HEK293 (cell line): ENCODE results near the gene POU2AF3.

ENCODE experiments used
- CTCF ChIA-PET: fragments of 350-600 bp; formaldehyde crosslinking; extraction: SDS; loops from one replicate; lab custom pipeline; 2021; ENCODE audit warnings: antibody characterized with exemption; lab: Yijun Ruan, JAX
- POLR2A ChIA-PET: fragments of 300-600 bp; formaldehyde crosslinking; extraction: SDS; loops from one replicate; lab custom pipeline; 2020; ENCODE audit warnings: antibody characterized with exemption, inconsistent platforms; lab: Yijun Ruan, JAX
- H3K27ac ChIP-seq: fragments of 200-500 bp; sonication (Bioruptor generic); 2 replicates; pipeline ENCODE4 v1.5.1; 2014; ENCODE audit warnings: low read depth, low read length, control low read depth, inconsistent platforms; ENCODE audit errors: extremely low read depth
- H3K36me3 ChIP-seq, 2 experiments: fragments of 200-500 bp in 1 of 2; sonication (Bioruptor generic) in 1 of 2; 1 replicate in 1 of 2; 2 replicates in 1 of 2; pipeline ENCODE4 v1.5.1; 2014 to 2017; ENCODE audit warnings: inconsistent platforms in 2 of 2, low read length in 2 of 2; ENCODE audit not compliant: control insufficient read depth in 2 of 2, insufficient read depth in 1 of 2
- H3K4me1 ChIP-seq: fragments of 200-500 bp; sonication (Bioruptor generic); 2 replicates; pipeline ENCODE4 v1.5.1; 2014; ENCODE audit warnings: mild to moderate bottlenecking, low read length, inconsistent platforms; ENCODE audit not compliant: control insufficient read depth, insufficient read depth
- H3K4me3 ChIP-seq: 2 replicates; pipeline ENCODE4 v1.5.1; 2011; ENCODE audit warnings: low read depth, mild to moderate bottlenecking, control low read depth, low read length, moderate library complexity
- H3K9me3 ChIP-seq: fragments of 200-500 bp; sonication (Bioruptor generic); 2 replicates; pipeline ENCODE4 v1.5.1; 2014; ENCODE audit warnings: low read depth, low read length, inconsistent platforms; ENCODE audit not compliant: control insufficient read depth, insufficient read depth
- BCL11B ChIP-seq: fragments of 450-650 bp; formaldehyde crosslinking; IDR thresholded peaks from 2 replicates; pipeline ENCODE4 v1.5.1; 2016; ENCODE audit warnings: low read depth, missing biosample characterization, missing genetic modification characterization
- MEIS1 ChIP-seq: sonication (generic); formaldehyde crosslinking; IDR thresholded peaks from 2 replicates; pipeline ENCODE4 v1.8.1; 2022; ENCODE audit warnings: missing genetic modification reagents, mild to moderate bottlenecking, borderline replicate concordance
- OVOL3 ChIP-seq: fragments of 450-650 bp; formaldehyde crosslinking; IDR thresholded peaks from 2 replicates; pipeline ENCODE4 v1.5.1; 2016; ENCODE audit warnings: missing biosample characterization, missing genetic modification characterization
- PRDM10 ChIP-seq: fragments of 450-650 bp; formaldehyde crosslinking; IDR thresholded peaks from 2 replicates; pipeline ENCODE4 v1.5.1; 2016; ENCODE audit warnings: missing biosample characterization, missing genetic modification characterization
- SCRT2 ChIP-seq: fragments of 450-650 bp; formaldehyde crosslinking; IDR thresholded peaks from 2 replicates; pipeline ENCODE4 v1.5.1; 2016; ENCODE audit warnings: missing biosample characterization, missing genetic modification characterization
- ZBTB20 ChIP-seq: fragments of 450-650 bp; formaldehyde crosslinking; IDR thresholded peaks from 2 replicates; pipeline ENCODE4 v1.5.1; 2016; ENCODE audit warnings: missing biosample characterization, missing genetic modification characterization
- ZBTB26 ChIP-seq: fragments of 450-650 bp; formaldehyde crosslinking; optimal IDR thresholded peaks from 2 replicates; pipeline ENCODE3; 2016; ENCODE audit warnings: missing biosample characterization, mild to moderate bottlenecking, missing genetic modification characterization
- ZEB2 ChIP-seq: fragments of 450-650 bp; formaldehyde crosslinking; IDR thresholded peaks from 2 replicates; pipeline ENCODE4 v1.5.1; 2016; ENCODE audit warnings: missing biosample characterization, missing genetic modification characterization
- ZFP69B ChIP-seq: fragments of 450-650 bp; formaldehyde crosslinking; IDR thresholded peaks from 2 replicates; pipeline ENCODE4 v1.5.1; 2016; ENCODE audit warnings: missing biosample characterization, missing genetic modification characterization
- ZNF2 ChIP-seq: fragments of 450-650 bp; formaldehyde crosslinking; IDR thresholded peaks from 2 replicates; pipeline ENCODE4 v1.5.1; 2016; ENCODE audit warnings: missing biosample characterization, missing genetic modification characterization
- ZNF221 ChIP-seq: fragments of 450-650 bp; formaldehyde crosslinking; IDR thresholded peaks from 2 replicates; pipeline ENCODE4 v1.5.1; 2017; ENCODE audit warnings: missing biosample characterization, missing genetic modification characterization, borderline replicate concordance
- ZNF239 ChIP-seq: fragments of 450-650 bp; formaldehyde crosslinking; IDR thresholded peaks from 2 replicates; pipeline ENCODE4 v1.5.1; 2016; ENCODE audit warnings: missing biosample characterization, missing genetic modification characterization
- ZNF266 ChIP-seq: fragments of 450-650 bp; formaldehyde crosslinking; IDR thresholded peaks from 2 replicates; pipeline ENCODE4 v1.5.1; 2016; ENCODE audit warnings: missing biosample characterization, missing genetic modification characterization, low read depth
- ZNF354C ChIP-seq: fragments of 450-650 bp; formaldehyde crosslinking; IDR thresholded peaks from 2 replicates; pipeline ENCODE4 v1.5.1; 2016; ENCODE audit warnings: missing biosample characterization, missing genetic modification characterization, low read depth, borderline replicate concordance
- ZNF398 ChIP-seq: fragments of 450-650 bp; formaldehyde crosslinking; IDR thresholded peaks from 2 replicates; pipeline ENCODE4 v1.5.1; 2017; ENCODE audit warnings: missing biosample characterization, missing genetic modification characterization
- ZNF571 ChIP-seq: fragments of 450-650 bp; formaldehyde crosslinking; IDR thresholded peaks from 2 replicates; pipeline ENCODE4 v1.5.0; 2017; ENCODE audit warnings: missing biosample characterization, missing genetic modification characterization
- ZNF600 ChIP-seq: fragments of 450-650 bp; formaldehyde crosslinking; IDR thresholded peaks from 2 replicates; pipeline ENCODE4 v1.5.1; 2016; ENCODE audit warnings: missing biosample characterization, missing genetic modification characterization
- ZNF626 ChIP-seq: fragments of 450-650 bp; sonication (Bioruptor Pico); formaldehyde crosslinking; IDR thresholded peaks from 2 replicates; pipeline ENCODE4 v1.5.1; 2018; ENCODE audit warnings: missing biosample characterization, missing genetic modification characterization, inconsistent platforms
- ZNF670 ChIP-seq: fragments of 450-650 bp; formaldehyde crosslinking; IDR thresholded peaks from 2 replicates; pipeline ENCODE4 v1.5.1; 2016; ENCODE audit warnings: missing biosample characterization, missing genetic modification characterization, low read depth
- TF ChIP-seq, protein P1 (sequence below): fragments of 450-650 bp; formaldehyde crosslinking; IDR thresholded peaks from 2 replicates; pipeline ENCODE4 v1.5.1; 2016; ENCODE audit warnings: missing biosample characterization, missing genetic modification characterization
- TF ChIP-seq, protein P2 (sequence below): fragments of 450-650 bp; formaldehyde crosslinking; conservative IDR thresholded peaks from 2 replicates; pipeline ENCODE4 v1.5.1; 2016; ENCODE audit warnings: low read depth, missing biosample characterization, missing genetic modification characterization

Gene POU2AF3

DNA sequence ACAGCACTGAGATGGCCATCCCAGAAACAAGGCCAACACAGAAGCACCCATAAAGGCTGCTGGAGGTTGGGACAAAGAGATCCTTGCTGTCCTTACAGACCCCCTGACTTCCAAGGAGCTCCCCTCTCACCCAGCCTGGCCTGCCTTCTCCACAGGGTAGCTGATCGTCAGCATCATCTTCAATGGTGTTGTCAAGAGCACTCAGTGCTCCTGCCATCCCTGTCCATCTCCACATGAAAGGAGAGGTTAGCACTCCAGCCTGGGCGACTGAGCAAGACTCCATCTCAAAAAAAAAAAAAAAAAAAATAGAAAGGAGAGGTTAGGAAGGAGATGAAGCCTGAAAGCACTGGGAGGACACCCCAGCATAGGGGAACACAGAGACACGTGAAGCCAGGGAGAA lies 2.1 kb upstream of the POU2AF3 start (continued):
- TF ChIP-seq, protein P1, sequence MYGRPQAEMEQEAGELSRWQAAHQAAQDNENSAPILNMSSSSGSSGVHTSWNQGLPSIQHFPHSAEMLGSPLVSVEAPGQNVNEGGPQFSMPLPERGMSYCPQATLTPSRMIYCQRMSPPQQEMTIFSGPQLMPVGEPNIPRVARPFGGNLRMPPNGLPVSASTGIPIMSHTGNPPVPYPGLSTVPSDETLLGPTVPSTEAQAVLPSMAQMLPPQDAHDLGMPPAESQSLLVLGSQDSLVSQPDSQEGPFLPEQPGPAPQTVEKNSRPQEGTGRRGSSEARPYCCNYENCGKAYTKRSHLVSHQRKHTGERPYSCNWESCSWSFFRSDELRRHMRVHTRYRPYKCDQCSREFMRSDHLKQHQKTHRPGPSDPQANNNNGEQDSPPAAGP, result no peak
- TF ChIP-seq ZNF670 (tag by site-specific recombination) (no peak), MEIS1 (CRISPR knock-in tag) (no peak), ZBTB26 (no peak)

DNA sequence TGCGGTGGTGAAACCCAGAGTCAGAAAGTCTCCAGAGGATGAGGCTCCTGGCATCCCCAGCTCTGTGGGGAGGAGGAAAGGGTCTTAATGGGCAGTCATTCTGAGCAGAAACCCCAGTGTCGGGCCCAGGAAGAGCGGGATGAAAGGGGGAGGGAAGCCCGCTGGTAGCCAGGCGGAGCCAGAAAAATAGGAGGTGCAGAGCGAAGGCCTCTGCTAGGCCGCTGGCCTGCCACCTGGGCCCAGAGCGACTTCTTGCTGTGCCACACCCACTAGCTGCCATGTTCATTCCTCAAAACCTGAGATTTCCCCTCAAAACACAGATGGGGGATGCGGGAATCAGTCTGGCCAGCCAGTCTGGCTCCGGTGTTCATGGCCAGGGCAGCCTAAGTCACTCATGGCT lies 650 bp upstream of the POU2AF3 start:
- TF ChIP-seq PRDM10 (tag by site-specific recombination), result no peak
- no peak for TF ChIP-seq ZNF626 (tag by site-specific recombination)
- no peak for TF ChIP-seq ZNF571 (tag by site-specific recombination)
- TF ChIP-seq SCRT2, result no peak
- TF ChIP-seq ZNF266, result no peak
- TF ChIP-seq ZNF239, result no peak
- no peak for TF ChIP-seq ZFP69B
- TF ChIP-seq ZNF600 (tag by site-specific recombination), result no peak
- no peak for TF ChIP-seq ZEB2 (tag by site-specific recombination)
- no peaks in the 10 kb centered on the region for H3K4me1 ChIP-seq
- H3K4me3 ChIP-seq, result no peak overlapping the region
- CTCF ChIA-PET, result interaction anchor here (4.9 kb wide), 1 partner anchor 15 kb away, joined by 19 read pairs; no protein-coding TSS in a partner anchor
- POLR2A ChIA-PET, result no interaction called here
- H3K27ac ChIP-seq, result no peak overlapping the region
- H3K9me3 ChIP-seq, result no peaks in the 10 kb centered on the region
- no peaks in the 10 kb centered on the region for H3K36me3 ChIP-seq

DNA sequence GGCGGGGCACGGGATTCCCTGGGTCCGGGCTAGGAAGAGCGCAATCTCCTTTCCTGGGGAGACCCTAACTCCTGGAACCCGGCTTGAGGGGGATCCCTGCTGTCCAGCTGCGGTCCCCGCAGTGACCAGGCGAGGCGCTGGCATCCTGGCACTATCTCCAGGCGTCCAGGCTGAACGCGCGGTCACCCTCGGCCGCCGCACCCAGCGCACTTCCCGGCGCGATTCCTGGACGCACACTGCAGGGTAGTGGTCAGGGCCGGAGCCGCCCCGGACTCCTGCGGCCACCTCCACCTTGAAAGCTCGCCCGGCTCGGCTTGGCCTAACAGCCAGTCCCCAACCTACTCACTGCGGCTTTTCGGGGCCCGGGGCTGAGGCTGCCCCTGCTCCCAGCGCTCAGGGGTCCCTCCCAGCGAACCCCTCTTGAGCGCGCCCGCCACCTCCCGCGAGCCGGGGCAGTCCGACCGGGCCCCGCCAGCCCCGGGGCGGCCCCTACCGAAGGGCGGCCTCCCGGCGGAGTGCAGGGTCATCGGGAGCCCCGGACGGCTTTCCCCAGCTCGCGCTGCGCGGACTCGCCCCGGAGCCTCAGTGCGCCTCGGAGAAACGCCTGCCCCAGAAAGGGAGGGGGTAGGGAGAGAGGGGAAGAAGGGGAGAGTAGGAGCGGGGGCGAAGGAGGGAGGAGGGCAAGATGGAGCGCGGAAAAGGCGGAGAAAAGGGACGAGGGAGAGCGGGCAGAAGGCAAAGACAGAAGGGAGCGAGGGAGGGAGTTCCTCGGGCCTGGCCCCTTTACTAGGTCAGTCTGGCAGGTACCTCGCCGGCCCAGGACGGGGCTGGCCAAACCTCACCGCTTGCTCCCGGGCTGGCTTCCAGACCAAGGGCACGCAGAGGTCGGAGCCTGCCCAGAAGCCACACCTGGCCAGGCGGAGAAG lies 1.0 kb downstream of the POU2AF3 start:
- CTCF ChIA-PET, result interaction anchor here (0.6 to 4.9 kb wide), 5 partner anchors 17 to 1020 kb away, joined by 3 to 19 read pairs (median 4); no protein-coding TSS in a partner anchor
- Histone ChIP-seq H3K27ac (peak overlapping the region; percentile 68; the same call in 1 of the 2 replicates), H3K4me1 (no peaks in the 10 kb centered on the region), H3K9me3 (no peaks in the 10 kb centered on the region), H3K36me3 (no peaks in the 10 kb centered on the region), H3K4me3 (peak overlapping the region; percentile 52)
- POLR2A ChIA-PET, result interaction anchor here (0.5 kb wide), 1 partner anchor 255 kb away, joined by 4 read pairs; no protein-coding TSS in a partner anchor
- TF ChIP-seq OVOL3 (tag by site-specific recombination) (no peak), ZNF398 (tag by site-specific recombination) (peak; percentile 78), ZNF2 (tag by site-specific recombination) (no peak), ZNF221 (tag by site-specific recombination) (no peak), BCL11B (no peak), ZNF354C (tag by site-specific recombination) (no peak), ZBTB20 (tag by site-specific recombination) (peak; percentile 65)
- TF ChIP-seq, protein P2, sequence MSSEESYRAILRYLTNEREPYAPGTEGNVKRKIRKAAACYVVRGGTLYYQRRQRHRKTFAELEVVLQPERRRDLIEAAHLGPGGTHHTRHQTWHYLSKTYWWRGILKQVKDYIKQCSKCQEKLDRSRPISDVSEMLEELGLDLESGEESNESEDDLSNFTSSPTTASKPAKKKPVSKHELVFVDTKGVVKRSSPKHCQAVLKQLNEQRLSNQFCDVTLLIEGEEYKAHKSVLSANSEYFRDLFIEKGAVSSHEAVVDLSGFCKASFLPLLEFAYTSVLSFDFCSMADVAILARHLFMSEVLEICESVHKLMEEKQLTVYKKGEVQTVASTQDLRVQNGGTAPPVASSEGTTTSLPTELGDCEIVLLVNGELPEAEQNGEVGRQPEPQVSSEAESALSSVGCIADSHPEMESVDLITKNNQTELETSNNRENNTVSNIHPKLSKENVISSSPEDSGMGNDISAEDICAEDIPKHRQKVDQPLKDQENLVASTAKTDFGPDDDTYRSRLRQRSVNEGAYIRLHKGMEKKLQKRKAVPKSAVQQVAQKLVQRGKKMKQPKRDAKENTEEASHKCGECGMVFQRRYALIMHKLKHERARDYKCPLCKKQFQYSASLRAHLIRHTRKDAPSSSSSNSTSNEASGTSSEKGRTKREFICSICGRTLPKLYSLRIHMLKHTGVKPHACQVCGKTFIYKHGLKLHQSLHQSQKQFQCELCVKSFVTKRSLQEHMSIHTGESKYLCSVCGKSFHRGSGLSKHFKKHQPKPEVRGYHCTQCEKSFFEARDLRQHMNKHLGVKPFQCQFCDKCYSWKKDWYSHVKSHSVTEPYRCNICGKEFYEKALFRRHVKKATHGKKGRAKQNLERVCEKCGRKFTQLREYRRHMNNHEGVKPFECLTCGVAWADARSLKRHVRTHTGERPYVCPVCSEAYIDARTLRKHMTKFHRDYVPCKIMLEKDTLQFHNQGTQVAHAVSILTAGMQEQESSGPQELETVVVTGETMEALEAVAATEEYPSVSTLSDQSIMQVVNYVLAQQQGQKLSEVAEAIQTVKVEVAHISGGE (tag by site-specific recombination), result no peak
